Glomerular endothelial cell (primary cell): ENCODE measurements around the gene AK8. TPM values are rescaled to one million over a fixed set of nuclear protein-coding genes. Genes with fewer than 3 reads are reported as not detected.

Source experiments
- DNase-seq: peaks from one replicate; pipeline ENCODE4 v3.0.0-alpha.2; 2011; ENCODE audit warnings: low read depth, low spot score; ENCODE audit errors: extremely low read depth
- total RNA-seq: library from RNA; depleted of rRNA; stranded (reverse); fragments of >200 nt; gene quantifications from 2 replicates; pipeline ENCODE4 v1.2.3, GENCODE V29; 2015

The AK8 gene
- total RNA-seq, 1 donor from 2014 or later, result 1.5 TPM

GRCh38 chr9:132801659-132802058, 76.4 kb downstream of the AK8 start:
- no peak for DNase-seq

GRCh38 chr9:132800038-132800648, 77.9 kb downstream of the AK8 start:
- peak; percentile 20 for DNase-seq

- DNase-seq, result no peak
Observed at GRCh38 chr9:132798817-132799790, 79.0 kb downstream of the AK8 start.

- no peak for DNase-seq
Observed at GRCh38 chr9:132797861-132798659, 80.0 kb downstream of the AK8 start.

- no peak for DNase-seq
Observed at GRCh38 chr9:132795511-132796303, 82.4 kb downstream of the AK8 start.

- DNase-seq, result no peak
Observed at GRCh38 chr9:132794730-132795380, 83.2 kb downstream of the AK8 start.

GRCh38 chr9:132793606-132794580, 84.2 kb downstream of the AK8 start:
- DNase-seq, result no peak

- no peak for DNase-seq
Observed at GRCh38 chr9:132792547-132792946, 85.5 kb downstream of the AK8 start.

- DNase-seq, result no peak
Observed at GRCh38 chr9:132791699-132792240, 86.3 kb downstream of the AK8 start.

GRCh38 chr9:132789719-132790118, 88.4 kb downstream of the AK8 start:
- DNase-seq, result no peak

GRCh38 chr9:132788378-132788777, 89.7 kb downstream of the AK8 start:
- no peak for DNase-seq

- no peak for DNase-seq
Observed at GRCh38 chr9:132787748-132788159, 90.3 kb downstream of the AK8 start.

GRCh38 chr9:132784286-132784830, 93.7 kb downstream of the AK8 start:
- DNase-seq, result no peak

- no peak for DNase-seq
Observed at GRCh38 chr9:132783006-132783405, 95.1 kb downstream of the AK8 start.

- DNase-seq, result no peak
Observed at GRCh38 chr9:132782037-132782436, 96.0 kb downstream of the AK8 start.

GRCh38 chr9:132780230-132781007, 97.7 kb downstream of the AK8 start:
- DNase-seq, result no peak

- DNase-seq, result no peak
Observed at GRCh38 chr9:132776891-132777290, 101.2 kb downstream of the AK8 start.
